Common myeloid progenitor, CD34-positive (primary cell): ENCODE results near the gene SLF2.

Source experiments
- CTCF ChIA-PET: fragments of 350-600 bp; sonication (Branson Sonifier 250); formaldehyde crosslinking; loops from one replicate; lab custom pipeline; 2021; ENCODE audit warnings: antibody characterized with exemption; lab: Charles Lee
- POLR2A ChIA-PET: fragments of 350-600 bp; sonication (Branson Sonifier 250); formaldehyde crosslinking; loops from one replicate; lab custom pipeline; 2021; ENCODE audit warnings: antibody characterized with exemption; lab: Charles Lee
- DNase-seq, 3 donors: peaks; one replicate each; pipeline versions ENCODE4 v3.0.0 to v3.0.0-alpha.2; 2013
- H3K27ac ChIP-seq, 2 experiments: 1 replicate in 1 of 2; 2 replicates in 1 of 2; pipeline ENCODE4 v1.7.0; 2013; ENCODE audit warnings: inconsistent platforms in 2 of 2, low read length in 2 of 2, mild to moderate bottlenecking in 2 of 2, low read depth in 1 of 2, moderate library complexity in 1 of 2; ENCODE audit not compliant: severe bottlenecking in 2 of 2, insufficient read depth in 1 of 2, poor library complexity in 1 of 2
- H3K27me3 ChIP-seq, 5 experiments: replicated peaks in 2 of 5; 1 replicate in 3 of 5; 2 replicates in 2 of 5; pipeline versions ENCODE4 v1.6.1 to v1.7.0; 2013; ENCODE audit warnings: low read length in 4 of 5, mild to moderate bottlenecking in 2 of 5, moderate library complexity in 2 of 5, inconsistent platforms in 1 of 5; ENCODE audit not compliant: insufficient read depth in 5 of 5, control insufficient read depth in 4 of 5
- H3K36me3 ChIP-seq, 4 experiments: 1 replicate in 2 of 4; 2 replicates in 2 of 4; pipeline versions ENCODE4 v1.6.1 to v1.7.0; 2013; ENCODE audit warnings: low read length in 3 of 4, control low read depth in 1 of 4, mild to moderate bottlenecking in 1 of 4; ENCODE audit not compliant: control insufficient read depth in 4 of 4, insufficient read depth in 4 of 4
- H3K4me1 ChIP-seq, 4 experiments: 1 replicate in 3 of 4; 2 replicates in 1 of 4; pipeline versions ENCODE4 v1.6.1 to v1.7.1; 2013; ENCODE audit warnings: low read length in 3 of 4, mild to moderate bottlenecking in 3 of 4, control low read depth in 1 of 4, inconsistent platforms in 1 of 4, moderate library complexity in 1 of 4; ENCODE audit not compliant: control insufficient read depth in 4 of 4, insufficient read depth in 4 of 4; ENCODE audit errors: control extremely low read depth in 1 of 4
- H3K4me3 ChIP-seq, 7 experiments: 1 replicate in 4 of 7; 2 replicates in 3 of 7; pipeline versions ENCODE4 v1.5.1 to v1.7.0; 2013; ENCODE audit warnings: mild to moderate bottlenecking in 7 of 7, low read length in 6 of 7, moderate library complexity in 6 of 7, inconsistent platforms in 2 of 7, low read depth in 2 of 7, control low read depth in 1 of 7; ENCODE audit not compliant: insufficient read depth in 4 of 7, control insufficient read depth in 1 of 7; ENCODE audit errors: extremely low read depth in 1 of 7
- H3K9me3 ChIP-seq, 5 experiments: 1 replicate in 4 of 5; 2 replicates in 1 of 5; pipeline versions ENCODE4 v1.6.1 to v1.7.1; 2013; ENCODE audit warnings: low read length in 4 of 5, mild to moderate bottlenecking in 2 of 5, inconsistent platforms in 1 of 5, low read depth in 1 of 5, moderate library complexity in 1 of 5; ENCODE audit not compliant: control insufficient read depth in 4 of 5, insufficient read depth in 2 of 5; ENCODE audit errors: control extremely low read depth in 1 of 5
- WGBS: methylation state at CpG from one replicate; pipeline ENCODE4 v1.1.5; 2013; ENCODE audit not compliant: insufficient coverage; 5-methylcytosine and 5-hydroxymethylcytosine counted together

Gene SLF2

DNA sequence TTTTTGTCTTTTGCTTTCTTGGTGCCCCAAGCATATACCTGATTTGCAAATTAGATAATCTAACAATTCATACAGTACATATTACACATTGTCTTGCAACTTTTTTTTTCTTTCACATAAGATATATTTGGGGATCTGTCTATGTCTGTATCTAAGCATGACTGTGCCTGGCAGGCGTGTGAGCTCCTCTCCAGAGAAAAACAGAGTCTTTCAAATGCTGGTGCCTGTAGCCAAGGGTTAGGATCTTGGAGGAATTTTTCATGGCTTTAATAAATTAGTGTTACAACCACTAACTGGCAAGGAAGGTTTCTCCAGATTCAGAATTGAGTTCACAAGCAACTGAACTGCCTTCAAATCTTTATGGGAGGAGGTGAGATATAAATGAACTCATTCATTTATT, 14.8 kb upstream of the SLF2 start:
- ChIA-PET POLR2A (no interaction called here), CTCF (no interaction called here)
- Histone ChIP-seq H3K36me3 (no peaks in the 10 kb centered on the region), H3K9me3 (no peaks in the 10 kb centered on the region), H3K4me1 (peaks cover 0 to 15% (median 12%) of the 10 kb centered on the region in 4 experiments), H3K4me3 (no peak overlapping the region), H3K27ac (no peak overlapping the region), H3K27me3 (peaks cover 0 to 6% (median 0%) of the 10 kb centered on the region in 5 experiments)
- 100% methylated on average over 1 of the region's 1 CpG for WGBS
- no peak for DNase-seq

DNA sequence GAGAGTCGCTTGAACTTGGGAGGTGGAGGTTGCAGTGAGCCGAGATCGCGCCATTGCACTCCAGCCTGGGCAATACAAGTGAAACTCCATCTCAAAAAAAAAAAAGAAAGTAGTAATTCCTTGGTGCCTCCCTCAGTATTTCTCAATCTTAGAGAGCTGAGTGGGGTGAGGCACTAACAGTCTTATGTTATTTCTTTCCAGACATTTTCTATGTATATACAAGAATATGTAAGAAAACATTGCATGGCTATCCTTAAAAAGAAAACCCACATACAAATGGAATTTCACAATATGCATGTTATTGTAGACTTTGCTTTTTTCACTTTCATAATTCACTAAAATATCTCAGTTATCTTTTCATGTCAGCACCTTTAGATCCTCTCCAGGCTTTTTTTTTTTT, 13.6 kb upstream of the SLF2 start:
- H3K36me3 ChIP-seq = no peaks in the 10 kb centered on the region
- no peak for DNase-seq
- H3K9me3 ChIP-seq = no peaks in the 10 kb centered on the region
- no CpG with 5 or more reads among the region's 4 CpGs for WGBS
- H3K27me3 ChIP-seq = peaks cover 0 to 6% (median 0%) of the 10 kb centered on the region in 5 experiments
- ChIA-PET POLR2A (no interaction called here), CTCF (interaction anchor here (0.6 to 1.2 kb wide), 2 partner anchors 10 to 35 kb away, joined by 4 to 9 read pairs; no protein-coding TSS in a partner anchor)
- H3K4me1 ChIP-seq = peaks cover 0 to 15% (median 12%) of the 10 kb centered on the region in 4 experiments
- H3K27ac ChIP-seq = no peak overlapping the region
- no peak overlapping the region for H3K4me3 ChIP-seq

DNA sequence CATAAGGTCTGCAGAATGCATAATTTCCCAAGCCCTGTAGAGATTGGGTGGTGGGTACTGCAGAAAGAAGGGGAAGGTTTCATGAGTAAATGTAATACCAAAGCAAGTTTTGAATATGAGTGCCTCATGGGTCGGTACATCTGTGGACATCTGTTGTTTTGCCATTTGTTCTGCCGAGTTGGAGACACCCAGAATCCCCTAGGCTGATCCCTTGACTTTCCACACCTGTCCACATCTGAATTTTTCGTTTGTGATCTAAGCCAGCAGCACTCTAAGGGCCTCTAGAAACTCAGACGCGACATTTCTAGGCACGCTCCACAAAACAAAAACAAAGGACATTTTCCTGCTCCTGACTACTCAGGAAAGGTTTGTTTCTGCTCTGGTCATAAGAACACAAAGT, 11.7 kb upstream of the SLF2 start:
- Histone ChIP-seq H3K9me3 (no peaks in the 10 kb centered on the region), H3K4me3 (no peak overlapping the region), H3K27ac (no peak overlapping the region), H3K4me1 (peaks cover 0 to under 1% (median 0%) of the 10 kb centered on the region in 4 experiments), H3K27me3 (peaks cover 0 to 6% (median 0%) of the 10 kb centered on the region in 5 experiments), H3K36me3 (no peaks in the 10 kb centered on the region)
- WGBS = 98% methylated on average over 4 of the region's 6 CpGs
- POLR2A ChIA-PET = no interaction called here
- DNase-seq = no peak
- CTCF ChIA-PET = no interaction called here

DNA sequence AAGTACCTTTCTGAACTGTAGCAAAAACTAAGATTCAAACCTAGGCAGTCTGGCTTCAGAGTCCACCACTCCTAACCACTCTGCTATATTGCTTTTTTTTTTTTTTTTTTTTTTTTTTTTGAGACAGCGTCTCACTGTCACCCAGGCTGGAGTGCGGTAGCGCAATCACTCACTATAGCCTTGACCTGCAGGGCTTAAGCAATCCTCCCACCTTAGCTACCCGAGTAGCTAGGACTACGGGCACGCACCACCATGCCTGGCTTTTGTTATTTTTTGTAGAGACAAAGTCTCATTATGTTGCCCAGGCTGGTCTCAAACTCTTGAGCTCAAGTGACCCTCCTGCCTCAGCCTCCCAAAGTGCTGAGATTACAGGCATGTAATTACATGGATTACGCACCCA, 10.1 kb upstream of the SLF2 start:
- DNase-seq = no peak
- 100% methylated on average over 3 of the region's 7 CpGs for WGBS
- POLR2A ChIA-PET = no interaction called here
- Histone ChIP-seq H3K4me3 (no peak overlapping the region), H3K9me3 (no peaks in the 10 kb centered on the region), H3K27ac (no peak overlapping the region), H3K4me1 (peaks cover 0 to 5% (median 0%) of the 10 kb centered on the region in 4 experiments), H3K36me3 (no peaks in the 10 kb centered on the region), H3K27me3 (peaks cover 0 to 6% (median 0%) of the 10 kb centered on the region in 5 experiments)
- CTCF ChIA-PET = no interaction called here

DNA sequence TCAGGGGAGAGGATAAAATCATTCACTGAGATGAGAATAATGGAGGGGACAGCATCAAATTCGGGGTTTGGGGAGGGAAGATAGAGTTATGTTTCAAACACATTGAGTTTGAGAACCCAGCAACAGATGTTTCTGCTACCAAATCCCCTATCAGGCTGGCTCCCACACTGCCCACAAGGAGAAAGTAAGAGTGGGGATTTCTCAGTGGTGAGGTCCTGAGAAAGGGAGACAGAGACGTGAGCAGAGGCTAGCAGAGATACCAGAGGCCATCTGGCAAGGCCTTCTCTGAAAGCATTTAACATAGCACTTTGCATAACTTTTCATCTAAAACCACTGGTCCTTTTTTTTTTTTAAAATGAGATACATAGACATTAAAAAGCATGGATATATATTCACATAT, 7.8 kb upstream of the SLF2 start:
- H3K4me1 ChIP-seq = peaks cover 4 to 12% (median 8%) of the 10 kb centered on the region in 4 experiments
- H3K4me3 ChIP-seq = no peak overlapping the region
- ChIA-PET POLR2A (no interaction called here), CTCF (no interaction called here)
- H3K9me3 ChIP-seq = no peaks in the 10 kb centered on the region
- no peaks in the 10 kb centered on the region for H3K36me3 ChIP-seq
- no peak for DNase-seq
- no peak overlapping the region for H3K27ac ChIP-seq
- H3K27me3 ChIP-seq = peaks cover 0 to 4% (median 0%) of the 10 kb centered on the region in 5 experiments
- WGBS = no CpG with 5 or more reads among the region's 2 CpGs

DNA sequence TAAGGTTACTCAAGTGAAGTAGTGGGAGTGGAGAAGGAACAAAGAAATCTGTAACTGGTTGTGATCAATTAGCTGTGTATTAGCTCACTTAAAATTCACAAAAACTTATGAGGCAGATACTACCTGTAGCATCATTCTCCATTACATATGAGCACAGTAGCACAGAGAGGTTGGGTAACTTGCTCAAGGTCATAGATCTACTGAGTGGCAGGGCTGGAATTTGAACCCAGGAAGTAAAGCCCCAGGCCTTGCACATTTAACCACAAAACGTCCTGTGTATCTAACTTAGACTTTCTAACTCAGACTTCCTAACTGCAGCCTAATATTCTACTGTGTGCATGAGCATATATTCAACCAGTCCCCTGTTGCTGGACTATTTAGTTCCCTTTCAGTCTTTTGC, 5.6 kb upstream of the SLF2 start:
- Histone ChIP-seq H3K27ac (no peak overlapping the region), H3K36me3 (no peaks in the 10 kb centered on the region), H3K4me3 (no peak overlapping the region), H3K9me3 (no peaks in the 10 kb centered on the region), H3K27me3 (no peaks in the 10 kb centered on the region), H3K4me1 (peaks cover 10 to 22% (median 18%) of the 10 kb centered on the region in 4 experiments)
- POLR2A ChIA-PET = interaction anchor here (0.6 kb wide), 1 partner anchor 21 kb away, joined by 3 read pairs; no protein-coding TSS in a partner anchor
- WGBS = 25% methylated on average over 1 of the region's 1 CpG
- DNase-seq = no peak
- CTCF ChIA-PET = no interaction called here

DNA sequence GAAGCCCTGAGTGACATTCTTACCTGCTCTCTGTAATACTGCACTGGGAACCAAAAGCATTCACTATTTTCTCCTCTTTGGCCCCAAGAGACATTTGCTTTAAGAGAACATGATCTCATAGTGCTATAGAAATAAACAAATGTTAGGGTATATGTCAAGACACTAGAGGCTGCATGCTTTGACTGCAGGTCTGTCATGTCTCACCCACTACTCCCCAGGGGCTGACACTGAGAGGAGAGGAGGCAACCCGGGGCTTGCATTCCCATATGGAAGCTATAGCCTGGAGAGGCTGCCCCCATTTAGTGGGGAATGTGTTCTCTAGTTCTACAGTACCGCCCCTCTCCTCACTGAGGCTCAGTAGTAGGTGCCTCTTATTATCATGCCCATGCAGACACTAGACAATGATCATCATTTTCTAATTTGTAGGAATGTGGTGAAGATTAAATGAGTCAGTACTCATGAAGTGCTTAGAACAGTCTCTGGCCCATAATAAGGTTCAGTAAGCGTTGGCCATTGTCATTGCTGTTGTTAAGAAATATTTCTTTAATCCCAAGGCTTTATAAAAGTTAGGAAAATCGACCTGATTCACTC, 4.9 kb upstream of the SLF2 start:
- CTCF ChIA-PET = no interaction called here
- Histone ChIP-seq H3K4me3 (no peak overlapping the region), H3K9me3 (no peaks in the 10 kb centered on the region)

More for the DNA sequence above, 4.9 kb upstream of the SLF2 start:
- WGBS = 100% methylated on average over 1 of the region's 4 CpGs
- Histone ChIP-seq H3K27me3 (no peaks in the 10 kb centered on the region), H3K27ac (no peak overlapping the region), H3K36me3 (no peaks in the 10 kb centered on the region), H3K4me1 (peaks cover 11 to 27% (median 22%) of the 10 kb centered on the region in 4 experiments)
- DNase-seq = no peak
- POLR2A ChIA-PET = no interaction called here
